Nasal cavity respiratory epithelium epithelial cell of viscerocranial mucosa (primary cell): Measurements from ENCODE around the gene DUS2. TPM values are rescaled to one million over a fixed set of nuclear protein-coding genes. Genes with fewer than 3 reads are reported as not detected.

ENCODE experiments used
- total RNA-seq: library from RNA; depleted of rRNA; stranded (reverse); fragments of >200 nt; gene quantifications from 2 replicates; pipeline ENCODE4 v1.2.3, GENCODE V29; 2014

DUS2 gene
- 23.3 and 24.6 TPM in 2 replicates for total RNA-seq

GRCh38 chr16:68022728-68023537 is at the start of gene DUS2, which contains the start of gene DDX28:
Gene DUS2 (plus strand): TSS chr16:68023284. CDS start chr16:68038024, 14,740 bp downstream.
Gene DDX28 (minus strand): TSS chr16:68023232. CDS start chr16:68023202, 30 bp downstream.

GRCh38 chr16:67979955-67980678 is 43.0 kb upstream of the DUS2 start, which contains the start of gene DPEP3:
Gene DPEP3 (minus strand): TSS chr16:67980499. CDS start chr16:67980380, 119 bp downstream.

GRCh38 chr16:67998779-67999688 is 24.1 kb upstream of the DUS2 start, which contains the start of gene DPEP2:
Gene DPEP2 (minus strand): TSS chr16:67999484. CDS start chr16:67993212, 6,272 bp downstream.

DNA sequence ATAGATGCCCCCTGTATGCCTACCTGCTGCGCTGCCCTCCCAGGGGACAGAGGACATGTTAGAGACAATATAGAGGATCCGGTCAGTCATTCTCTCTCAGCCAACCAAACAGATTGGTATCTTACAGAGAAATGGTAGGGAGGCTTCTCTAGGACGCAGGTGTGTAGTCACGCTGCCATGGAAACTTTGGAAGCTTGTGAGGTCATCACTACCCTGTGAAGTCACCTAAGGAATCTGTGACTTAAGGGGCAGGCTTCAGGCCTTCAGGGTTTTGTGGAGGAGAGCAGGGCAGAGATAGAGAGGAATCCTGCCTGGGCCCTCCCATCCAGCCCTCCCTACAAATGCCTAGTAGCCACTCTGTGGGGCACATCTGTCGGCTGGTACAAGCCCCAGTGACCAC is 7.4 kb upstream of the DUS2 start, which contains the start of gene DPEP2NB:
Gene DPEP2NB (minus strand): TSS at position 231 of the 400 bp plus-strand sequence. CDS start 141 bp downstream, at position 90.

DNA sequence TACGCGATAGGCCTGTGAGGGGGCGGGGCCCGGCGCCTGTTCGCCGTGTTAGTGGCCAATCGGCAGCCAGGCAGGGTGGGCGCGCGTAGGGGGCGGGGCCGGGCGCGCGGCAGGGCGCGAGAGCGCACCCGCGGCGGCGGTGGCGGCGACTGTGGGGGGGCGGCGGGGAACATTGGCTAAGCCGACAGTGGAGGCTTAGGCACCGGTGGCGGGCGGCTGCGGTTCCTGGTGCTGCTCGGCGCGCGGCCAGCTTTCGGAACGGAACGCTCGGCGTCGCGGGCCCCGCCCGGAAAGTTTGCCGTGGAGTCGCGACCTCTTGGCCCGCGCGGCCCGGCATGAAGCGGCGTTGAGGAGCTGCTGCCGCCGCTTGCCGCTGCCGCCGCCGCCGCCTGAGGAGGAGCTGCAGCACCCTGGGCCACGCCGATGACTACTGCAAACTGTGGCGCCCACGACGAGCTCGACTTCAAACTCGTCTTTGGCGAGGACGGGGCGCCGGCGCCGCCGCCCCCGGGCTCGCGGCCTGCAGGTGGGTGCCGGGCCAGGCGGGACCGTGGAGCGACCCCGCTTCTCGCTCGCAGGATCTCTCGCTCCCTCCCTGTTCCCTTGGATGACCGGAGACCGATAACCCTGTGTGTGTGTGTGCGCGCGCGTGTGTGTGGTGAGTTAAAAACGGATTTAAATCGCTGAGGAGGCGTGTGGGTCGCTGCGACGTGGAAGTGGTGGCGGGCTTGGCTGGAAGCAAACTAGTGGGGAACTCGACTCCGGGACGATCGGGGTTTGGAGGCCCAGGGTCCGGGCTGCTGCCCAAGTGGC is 62.4 kb downstream of the DUS2 start, which contains the start of gene NFATC3:
Gene NFATC3 (plus strand): TSS at position 112 of the 813 bp plus-strand sequence. CDS start 312 bp downstream, at position 424.

Other genes starting within 250 kb of the DUS2 start
- gene RANBP10, start 216.7 kb upstream of the DUS2 start, total RNA-seq: 3.8 and 9.8 TPM in 2 replicates
- 0.50 TPM in 1 of 2 replicates, not detected in the other for gene TSNAXIP1, start 216.4 kb upstream of the DUS2 start, total RNA-seq
- 29.0 and 34.7 TPM in 2 replicates for gene THAP11, start 181.0 kb upstream of the DUS2 start, total RNA-seq
- gene NUTF2, start 176.4 kb upstream of the DUS2 start, total RNA-seq: 140 and 141 TPM in 2 replicates
- 10.3 and 16.2 TPM in 2 replicates for gene CENPT, start 175.6 kb upstream of the DUS2 start, total RNA-seq
- 36.6 and 71.5 TPM in 2 replicates for gene EDC4, start 150.2 kb upstream of the DUS2 start, total RNA-seq
- 0.21 and 0.34 TPM in 2 replicates for gene NRN1L, start 138.4 kb upstream of the DUS2 start, total RNA-seq
- 9.6 and 28.2 TPM in 2 replicates for gene PSKH1, start 130.0 kb upstream of the DUS2 start, total RNA-seq
- 0.21 and 0.34 TPM in 2 replicates for gene CTRL, start 91.4 kb upstream of the DUS2 start, total RNA-seq
- 16.1 and 16.8 TPM in 2 replicates for gene PSMB10, start 86.4 kb upstream of the DUS2 start, total RNA-seq
- 1.7 and 4.6 TPM in 2 replicates for gene LCAT, start 79.2 kb upstream of the DUS2 start, total RNA-seq
- 31.1 and 41.5 TPM in 2 replicates for gene SLC12A4, start 54.6 kb upstream of the DUS2 start, total RNA-seq
- gene DPEP3, start 42.8 kb upstream of the DUS2 start, total RNA-seq: not detected in 2 replicates
- gene DPEP2, start 23.8 kb upstream of the DUS2 start, total RNA-seq: not detected in 2 replicates
- gene DPEP2NB, start 7.4 kb upstream of the DUS2 start, total RNA-seq: not detected in 2 replicates
- gene DDX28, start 52 bp upstream of the DUS2 start, total RNA-seq: 13.2 and 18.1 TPM in 2 replicates
- gene NFATC3, start 62.1 kb downstream of the DUS2 start, total RNA-seq: 11.6 and 16.2 TPM in 2 replicates
- 50.6 and 64.8 TPM in 2 replicates for gene ESRP2, start 212.8 kb downstream of the DUS2 start, total RNA-seq
- gene PLA2G15, start 222.1 kb downstream of the DUS2 start, total RNA-seq: 5.8 and 19.4 TPM in 2 replicates
- 10.9 and 16.5 TPM in 2 replicates for gene SLC7A6, start 241.2 kb downstream of the DUS2 start, total RNA-seq